SK-MEL-5 (cell line): ENCODE measurements around the gene PEPD. TPM values are rescaled to one million over a fixed set of nuclear protein-coding genes. Genes with fewer than 3 reads are reported as not detected.
"Not testable (repeated sequence)": the region's sequence is repeated elsewhere in the genome, so short reads cannot be mapped to it uniquely, and the experiment has no call there.

Experiments
- DNase-seq: peaks from one replicate; pipeline ENCODE4 v3.0.0-alpha.2; 2016; ENCODE audit warnings: low read depth, low spot score
- in situ Hi-C: cut with HindIII; loops from 2 replicates; pipeline ENCODE4 v1.10.0; 2016; ENCODE audit warnings: low sequenced_read_pairs, high pct_unique_total_duplicates, low pct_unique_long_range_greater_than_20kb
- total RNA-seq: library from RNA; depleted of rRNA; stranded (reverse); fragments of >200 nt; shearing (Covaris generic); gene quantifications from 2 replicates; pipeline ENCODE4 v1.2.3, GENCODE V29; 2014

Gene PEPD
- total RNA-seq, 1 experiment from 2014 or later, result 162 TPM

DNA sequence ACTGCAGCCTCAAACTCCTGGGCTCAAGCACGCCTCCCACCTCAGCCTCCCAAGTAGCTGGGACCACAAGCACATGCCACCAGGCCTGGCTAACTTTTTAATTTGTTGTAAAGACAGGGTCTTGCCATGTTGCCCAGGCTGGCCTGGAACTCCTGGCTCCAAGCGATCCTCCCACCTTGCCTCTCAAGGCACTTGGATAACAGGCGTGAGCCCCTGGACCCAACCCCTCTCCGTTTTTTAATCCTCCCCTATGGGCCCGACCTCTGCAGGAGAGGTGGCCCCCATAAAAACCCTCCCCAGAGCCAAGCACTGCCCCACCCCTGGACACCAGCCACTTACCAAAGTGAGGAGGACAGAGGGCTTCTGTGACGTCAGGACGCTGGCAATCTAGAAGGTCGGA, 28.6 kb downstream of the PEPD start:
- DNase-seq, result no peak
- in situ Hi-C loops, result no loop called here

DNA sequence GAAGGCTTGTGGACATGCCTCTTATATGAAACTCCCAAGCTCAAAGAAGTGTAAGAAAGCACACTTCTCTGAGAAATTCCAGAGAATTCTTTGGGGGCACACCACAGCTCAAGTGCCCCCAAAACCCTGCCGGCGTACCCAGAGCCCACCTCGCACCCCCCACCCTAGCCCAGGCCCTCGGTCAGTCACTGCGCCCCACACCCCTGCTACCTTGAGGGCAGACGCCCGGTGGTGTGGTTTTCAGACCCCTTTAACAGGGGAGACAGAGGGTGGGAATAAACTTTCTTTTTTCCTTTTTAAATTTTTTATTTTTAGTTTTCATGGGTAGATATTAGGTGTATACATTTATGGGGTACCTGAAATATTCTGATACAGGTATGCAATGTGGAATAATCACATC, 29.5 kb downstream of the PEPD start:
- in situ Hi-C loops, result no loop called here

DNA sequence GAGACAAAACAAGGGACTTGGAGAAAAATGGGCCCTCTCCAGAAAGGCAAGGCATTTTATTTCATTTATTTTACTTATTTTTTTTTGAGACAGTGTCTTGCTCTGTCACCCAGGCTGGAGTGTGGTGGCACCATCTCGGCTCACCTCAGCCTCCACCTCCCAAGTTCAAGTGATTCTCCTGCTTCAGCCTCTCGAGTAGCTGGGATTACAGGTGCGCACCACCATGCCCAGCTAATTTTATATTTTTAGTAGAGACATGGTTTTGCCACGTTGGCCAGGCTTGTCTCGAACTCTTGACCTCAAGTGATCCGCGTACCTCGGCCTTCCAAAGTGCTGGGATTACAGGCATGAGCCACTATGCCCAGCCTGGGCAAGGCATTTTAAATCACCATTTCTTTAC, 31.0 kb downstream of the PEPD start:
- DNase-seq, in situ Hi-C loops: not testable (repeated sequence)

More for the DNA sequence above, 29.5 kb downstream of the PEPD start:
- DNase-seq, result no peak

DNA sequence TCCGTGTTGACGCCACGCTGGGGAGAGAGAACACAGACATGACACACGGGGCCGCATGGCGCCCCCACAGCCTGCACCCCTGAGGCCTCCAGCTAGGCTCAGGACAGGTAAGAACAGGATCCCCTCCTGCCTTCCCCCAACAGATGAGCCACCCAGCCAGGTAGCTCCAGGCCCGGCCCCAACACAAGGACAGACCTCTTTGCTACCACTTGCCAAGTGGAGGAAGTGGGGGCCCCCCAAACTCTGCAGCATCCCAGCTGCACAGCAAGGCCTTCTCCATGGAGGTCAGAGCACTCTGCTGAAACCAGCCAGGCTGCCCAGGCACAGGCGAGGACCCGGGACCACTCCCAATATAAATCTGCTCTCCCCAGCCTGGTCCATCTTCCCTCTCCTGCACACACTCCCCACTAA, 31.5 kb downstream of the PEPD start:
- in situ Hi-C loops, result no loop called here
- DNase-seq, result no peak

DNA sequence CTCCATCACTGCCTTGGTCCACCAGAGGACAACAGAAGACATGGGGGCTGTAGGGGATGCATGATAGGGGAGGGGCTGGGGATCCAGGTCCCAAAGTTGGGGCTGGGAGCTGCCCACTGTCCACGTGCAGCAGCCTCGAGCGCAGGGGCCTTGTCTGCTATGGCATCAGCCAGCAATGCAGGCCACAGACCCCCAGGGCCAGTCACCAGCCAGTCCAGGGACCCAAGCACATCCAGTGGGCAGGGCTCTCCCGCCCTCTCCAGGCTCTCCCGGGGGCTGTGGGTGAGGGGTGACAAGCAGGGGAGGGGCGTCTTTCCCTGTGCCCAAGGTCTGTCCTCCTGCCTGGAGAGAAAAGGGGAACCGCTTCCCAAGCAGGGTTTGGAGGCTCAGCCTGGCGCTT, 32.8 kb downstream of the PEPD start:
- in situ Hi-C loops, result no loop called here
- no peak for DNase-seq

DNA sequence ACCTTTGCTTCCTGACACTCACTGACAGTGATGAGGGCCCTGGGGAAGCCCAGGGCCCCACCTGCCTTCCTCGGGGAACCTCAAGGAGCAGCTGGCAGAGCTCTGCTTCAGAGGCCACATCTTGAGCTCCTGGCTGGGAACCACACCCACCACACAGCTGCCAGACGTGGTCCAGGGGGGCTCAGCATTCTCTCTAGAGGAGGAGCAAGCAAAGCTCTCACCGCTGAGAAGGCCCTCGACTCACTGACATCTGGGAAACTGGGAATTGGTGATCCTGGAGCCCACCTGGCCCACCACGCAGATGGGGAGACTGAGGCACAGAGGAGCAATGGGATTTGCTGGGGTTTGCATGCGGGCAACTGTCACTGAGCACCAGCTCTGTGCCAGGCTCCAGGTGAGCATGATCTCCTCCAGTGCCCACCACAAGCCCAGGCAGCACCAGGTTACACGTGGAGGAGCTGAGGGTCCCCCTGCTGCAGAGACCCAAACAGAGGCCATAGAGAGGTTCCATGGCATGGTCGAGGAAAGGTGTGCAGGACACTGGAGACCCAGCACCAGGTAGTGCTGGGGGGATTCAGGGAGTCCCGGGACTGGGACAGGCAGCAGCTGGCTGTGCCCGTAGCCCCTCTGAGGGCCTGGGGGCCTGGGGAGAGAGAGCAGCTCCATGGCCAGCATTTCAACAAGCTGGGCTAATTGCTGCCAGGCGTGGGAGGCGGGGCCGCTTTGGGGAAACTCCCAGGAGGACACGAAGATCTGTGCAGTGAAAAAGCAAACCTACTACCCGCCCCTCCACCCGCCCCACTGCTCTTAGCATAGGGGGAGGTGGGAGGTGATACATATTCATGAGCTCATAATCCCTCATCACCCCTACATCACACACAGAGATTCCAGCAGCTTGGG, 33.4 kb downstream of the PEPD start:
- no peak for DNase-seq

DNA sequence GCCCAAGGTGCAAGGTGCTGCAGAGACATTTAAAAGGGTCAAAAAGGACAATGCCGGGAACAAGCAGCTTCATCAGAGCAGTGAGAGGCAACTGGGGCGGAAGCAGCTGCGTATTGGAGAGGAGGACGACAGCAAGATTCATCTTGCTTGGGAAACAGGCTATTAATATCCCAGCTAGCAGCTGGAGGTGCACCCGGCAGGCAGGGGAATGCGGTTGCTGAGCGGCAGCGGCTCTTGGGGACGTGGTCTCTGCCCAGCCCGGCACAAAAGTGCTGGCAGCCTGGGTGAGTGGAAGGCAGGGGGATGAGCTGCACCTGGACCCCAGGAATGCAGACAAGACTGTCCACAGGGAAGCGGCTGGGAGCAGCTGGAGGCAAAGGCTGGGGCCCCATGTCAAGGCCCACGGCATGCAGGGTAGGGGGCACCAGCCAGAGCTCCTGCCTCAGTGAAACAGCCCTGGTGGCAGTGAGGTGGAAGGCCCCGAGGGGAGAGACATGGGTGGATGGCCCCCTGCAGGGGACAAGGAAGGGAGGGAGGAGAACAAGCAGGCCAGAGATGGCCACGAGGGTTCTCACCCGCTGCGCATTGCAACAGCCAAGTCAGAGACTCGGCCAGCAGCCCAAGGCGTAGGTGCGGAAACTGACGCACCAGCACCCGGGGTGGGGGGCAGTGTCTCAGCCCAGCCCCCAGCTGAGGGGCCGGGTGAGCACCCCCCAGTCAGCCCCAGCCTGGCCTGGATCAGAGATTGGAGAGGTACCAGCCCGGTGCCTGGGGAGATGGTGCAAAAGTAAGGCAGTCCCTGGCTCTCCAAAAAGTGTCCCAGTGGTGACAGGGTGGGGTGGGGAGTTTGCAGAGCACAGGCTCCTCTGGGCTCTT, 34.4 kb downstream of the PEPD start:
- no peak for DNase-seq
- in situ Hi-C loops, result no loop called here

More for the DNA sequence above, 33.4 kb downstream of the PEPD start:
- in situ Hi-C loops, result no loop called here

DNA sequence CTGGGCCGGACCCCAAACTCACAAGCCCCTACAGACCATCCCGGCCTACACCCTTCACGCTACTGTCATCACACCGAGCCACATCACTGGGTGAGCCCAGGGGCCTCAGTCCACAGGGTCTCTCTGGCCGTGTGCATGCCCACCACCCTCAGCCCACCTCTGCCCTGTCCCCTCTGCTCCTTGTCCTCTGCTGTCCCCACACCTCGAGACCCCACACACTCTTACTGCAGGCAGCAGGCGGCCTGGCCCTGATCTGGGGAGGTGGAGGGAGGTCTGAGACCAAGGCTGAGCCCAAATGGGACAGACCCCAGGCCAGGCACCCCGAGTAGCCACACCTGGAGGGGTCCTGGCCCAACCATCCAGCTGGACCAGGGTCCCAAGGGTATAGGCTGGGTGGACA, 35.2 kb downstream of the PEPD start:
- in situ Hi-C loops, result no loop called here
- DNase-seq, result no peak

DNA sequence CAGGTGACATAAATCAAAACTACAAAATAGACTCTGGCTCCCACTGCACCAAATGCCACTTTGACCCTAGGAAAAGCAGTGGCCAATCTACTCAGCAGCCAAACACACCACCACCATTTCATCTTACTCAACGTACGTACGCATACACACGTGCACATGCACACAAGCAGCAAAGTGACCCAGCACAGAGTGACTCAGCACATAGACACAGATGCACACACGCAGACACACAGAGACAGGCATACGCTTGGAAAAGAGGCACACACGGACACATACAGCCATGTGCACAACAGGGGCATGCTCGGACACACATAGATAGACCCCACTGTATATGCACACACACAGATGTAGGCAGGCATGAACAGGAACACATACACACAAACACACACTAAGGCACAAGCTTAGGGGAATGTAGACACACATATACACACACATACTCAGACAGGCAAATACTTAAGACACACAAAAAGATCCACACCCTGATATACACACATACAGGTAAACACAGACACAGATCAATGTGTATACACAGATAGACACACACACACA, 37.3 kb downstream of the PEPD start:
- no peak for DNase-seq
- in situ Hi-C loops, result no loop called here

DNA sequence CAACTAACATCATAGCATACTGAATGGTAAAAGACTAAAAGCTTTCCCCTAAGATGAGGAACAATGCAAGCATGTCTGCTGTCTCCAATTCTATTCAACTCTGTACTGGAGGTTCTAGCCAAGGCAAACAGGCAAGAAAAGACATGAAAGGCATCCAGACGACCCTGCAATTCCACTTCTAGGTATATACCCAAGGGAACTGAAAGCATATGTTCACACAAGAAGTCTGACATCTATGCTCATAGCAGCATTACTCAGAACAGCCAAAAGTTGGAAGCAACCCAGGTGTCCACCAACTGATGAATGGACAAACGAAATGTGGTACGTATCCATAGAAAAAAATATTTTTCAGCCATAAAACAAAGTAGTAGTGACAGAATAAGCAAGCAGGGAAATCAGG, 39.1 kb downstream of the PEPD start:
- in situ Hi-C loops, result no loop called here
- DNase-seq, result no peak

DNA sequence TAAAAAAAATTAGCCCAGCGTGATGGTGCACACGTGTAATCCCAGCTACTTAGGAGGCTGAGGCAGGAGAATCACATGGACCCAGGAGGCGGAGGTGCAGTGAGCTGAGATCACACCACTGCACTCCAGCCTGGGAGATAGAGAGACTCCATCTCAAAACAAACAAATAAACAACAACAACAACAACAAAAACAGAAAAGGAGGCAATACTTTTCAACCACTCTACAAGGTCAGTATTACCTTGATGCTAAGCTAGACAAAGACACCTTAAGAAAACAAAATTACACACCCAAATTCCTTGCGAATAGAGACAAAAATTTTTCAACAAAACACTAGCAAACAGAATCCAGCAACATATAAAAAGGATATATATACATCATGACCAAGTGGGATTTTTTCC, 39.7 kb downstream of the PEPD start:
- DNase-seq, result no peak
- in situ Hi-C loops, result no loop called here

DNA sequence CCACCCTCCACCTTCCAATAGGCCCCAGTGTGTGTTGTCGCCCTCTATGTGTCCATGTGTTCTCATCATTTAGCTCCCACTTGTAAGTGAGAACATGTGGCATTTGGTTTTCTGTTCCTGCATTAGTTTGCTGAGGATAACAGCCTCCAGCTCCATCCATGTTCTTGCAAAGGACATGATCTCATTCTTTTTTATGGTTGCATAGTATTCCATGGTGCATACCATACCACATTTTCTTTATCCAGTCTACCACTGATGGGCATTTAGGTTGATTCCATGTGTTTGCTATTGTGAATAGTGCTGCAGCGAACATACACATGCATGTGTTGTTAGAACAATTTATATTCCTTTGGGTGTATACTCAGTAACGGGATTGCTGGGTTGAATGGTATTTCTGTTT, 42.0 kb downstream of the PEPD start:
- DNase-seq, in situ Hi-C loops: not testable (repeated sequence)

DNA sequence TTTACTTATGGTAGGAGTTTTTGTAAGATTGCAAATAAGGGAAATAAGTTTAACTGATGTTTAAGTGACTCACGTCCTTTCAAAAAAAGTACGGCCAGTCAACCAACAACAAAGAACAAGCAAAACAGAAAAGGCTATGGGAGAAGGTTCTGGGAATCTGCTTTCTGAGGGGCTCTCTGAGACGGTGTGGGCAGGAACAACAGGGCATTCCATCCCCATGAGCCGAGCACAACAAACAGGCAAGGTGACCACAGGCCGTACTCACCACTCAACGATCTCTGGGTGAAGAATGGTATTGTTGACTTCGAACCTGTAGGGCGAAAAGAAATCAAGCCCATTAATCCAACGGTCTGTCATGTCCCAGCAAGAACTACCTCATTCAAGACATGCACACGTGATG, 43.8 kb downstream of the PEPD start:
- no peak for DNase-seq

DNA sequence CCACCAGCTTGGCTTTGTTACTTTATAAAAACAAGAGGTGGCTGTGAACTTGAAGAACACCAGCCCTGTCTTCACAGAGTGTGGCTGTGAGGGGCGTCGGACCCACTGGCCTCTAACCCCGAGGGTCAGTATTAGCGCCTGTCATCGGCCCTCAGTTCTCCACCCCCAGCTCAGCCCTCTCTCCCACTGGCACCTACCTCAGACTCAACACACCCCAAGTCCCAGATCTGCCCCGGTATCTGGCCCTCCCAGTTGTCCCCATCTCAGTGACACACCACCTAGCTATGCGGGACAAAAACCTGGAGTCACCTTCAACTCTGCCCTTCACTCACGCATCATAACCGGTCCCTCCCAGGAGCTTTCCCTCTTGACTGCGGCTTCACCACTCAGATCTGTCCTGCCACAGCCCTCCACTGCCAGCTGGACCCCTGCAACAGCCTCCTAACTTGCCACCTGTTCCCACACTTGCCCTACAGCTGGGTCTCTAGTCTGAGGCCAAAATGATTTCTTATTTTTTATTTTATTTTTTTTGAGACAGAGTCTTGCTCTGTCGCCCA, 45.4 kb downstream of the PEPD start:
- in situ Hi-C loops, result no loop called here
- DNase-seq, result no peak

More for the DNA sequence above, 43.8 kb downstream of the PEPD start:
- in situ Hi-C loops, result no loop called here

DNA sequence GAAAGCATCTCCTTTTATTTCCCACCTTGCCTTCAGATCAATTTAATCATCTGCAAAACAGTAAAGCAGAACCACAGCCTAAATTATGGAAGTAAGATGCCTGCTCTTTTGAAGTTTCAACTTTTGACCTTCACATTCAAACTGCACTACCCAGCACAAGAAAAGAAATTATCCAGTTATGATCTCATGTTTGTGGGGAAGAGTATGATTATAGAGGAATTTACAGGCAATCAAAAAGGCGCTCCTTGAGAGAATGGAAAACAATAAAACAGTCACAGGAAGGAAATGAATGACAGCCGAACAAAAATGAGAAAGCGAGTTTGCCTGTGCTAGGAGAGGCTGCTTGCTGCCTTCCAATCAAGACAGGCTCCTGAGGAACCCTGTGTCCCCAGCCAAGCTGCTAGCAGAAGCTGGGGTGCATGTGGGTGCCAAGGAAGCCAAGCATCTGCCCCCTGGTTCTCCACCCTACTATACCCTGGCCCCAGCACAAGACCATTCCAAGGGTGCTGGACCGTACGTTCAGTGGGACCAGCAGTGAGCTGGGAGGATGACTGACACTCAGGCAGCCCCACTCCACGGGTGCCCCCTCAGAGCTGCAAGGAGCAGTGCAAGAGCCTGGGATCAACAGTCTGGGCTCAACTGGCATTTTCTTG, 47.8 kb downstream of the PEPD start:
- in situ Hi-C loops, result no loop called here
- no peak for DNase-seq

DNA sequence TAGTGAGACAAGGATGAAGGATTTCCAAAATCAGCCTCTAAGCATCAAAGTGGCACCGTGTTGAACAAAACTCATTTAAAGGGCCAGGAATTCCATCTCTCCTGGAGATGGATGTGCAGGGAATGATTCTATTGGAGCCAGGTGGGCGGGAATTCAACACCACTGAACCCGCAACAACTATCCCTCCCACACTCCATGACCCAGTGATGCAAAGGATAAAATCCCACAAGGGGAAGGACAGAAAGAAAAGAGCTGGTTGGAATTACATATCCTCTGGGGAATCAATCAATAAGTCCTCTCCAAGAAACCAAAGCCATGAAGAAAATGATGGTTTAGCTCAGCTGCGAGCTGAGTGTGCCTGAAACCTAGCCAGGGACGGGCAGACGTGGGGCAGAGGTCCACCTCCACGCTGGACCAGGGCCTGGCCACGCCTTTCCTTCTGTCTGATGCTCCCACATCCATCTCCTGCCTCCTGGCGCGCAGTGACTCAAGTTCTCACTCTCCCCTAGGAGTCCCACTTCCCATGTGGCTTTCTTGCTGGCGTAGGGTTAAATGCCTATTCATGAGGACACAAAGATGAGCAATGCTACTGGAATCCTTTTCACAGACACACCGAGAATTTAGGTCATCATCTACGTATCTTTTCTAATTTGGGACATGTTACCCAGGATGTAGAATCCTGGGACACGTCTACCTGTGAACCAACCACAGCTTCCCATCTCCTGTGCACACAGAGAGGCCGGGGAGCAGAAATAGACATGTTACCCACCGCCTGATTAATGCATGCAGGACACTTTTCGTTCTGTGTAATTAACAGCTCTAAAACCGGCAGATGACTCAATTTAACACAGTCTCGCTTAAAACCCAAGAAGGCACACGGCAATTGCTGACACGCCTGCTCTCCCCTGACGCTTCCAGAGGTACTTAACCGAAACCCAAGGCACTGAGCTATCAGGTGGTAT, 48.6 kb downstream of the PEPD start:
- in situ Hi-C loops, result no loop called here
- peak; percentile 36 for DNase-seq

DNA sequence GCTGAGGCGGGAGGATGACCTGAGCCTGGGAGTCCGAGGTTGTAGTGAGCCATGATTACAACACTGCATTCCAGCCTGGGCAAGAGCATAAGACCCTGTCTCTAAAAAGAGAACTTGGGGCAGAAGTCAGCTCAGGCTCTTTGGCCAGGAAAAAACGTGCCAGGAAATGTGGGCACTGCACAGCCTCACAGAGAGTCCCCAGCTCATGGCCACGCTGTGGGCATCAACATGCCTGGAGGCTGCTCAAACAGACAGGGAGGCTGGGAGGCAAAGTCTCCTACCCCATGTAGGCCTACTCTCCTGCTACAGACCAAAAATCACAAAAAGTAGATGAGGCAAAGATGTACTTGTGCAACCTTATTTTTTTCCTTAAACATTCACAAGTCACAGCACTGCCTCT, 49.4 kb downstream of the PEPD start:
- no peak for DNase-seq
- in situ Hi-C loops, result no loop called here
